T-cell (primary cell): ENCODE data around the gene AKT1. TPM values are rescaled to one million over a fixed set of nuclear protein-coding genes. Genes with fewer than 3 reads are reported as not detected.

Experiments used
- ATAC-seq, 4 experiments: fragments of 200-7000 bp in 3 of 4; fragments of 150-1000 bp in 1 of 4; cut with Tn5 transposase; replicated peaks in 1 of 4; 1 replicate in 3 of 4; 2 replicates in 1 of 4; pipeline ENCODE4 v1.10.0; 2021; ENCODE audit warnings: moderate library complexity in 3 of 4, mild to moderate bottlenecking in 2 of 4, moderate number of reproducible peaks in 1 of 4
- CTCF ChIA-PET, 2 donors: fragments of 300-600 bp; sonication (Branson Sonifier 250); formaldehyde crosslinking; loops; one replicate each; lab custom pipeline; 2022; ENCODE audit warnings: antibody characterized with exemption in 2 of 2; lab: Charles Lee
- POLR2A ChIA-PET, 2 donors: fragments of 300-600 bp; sonication (Branson Sonifier 250); formaldehyde crosslinking; loops; one replicate each; lab custom pipeline; 2022; ENCODE audit warnings: antibody characterized with exemption in 2 of 2; lab: Charles Lee
- DNase-seq, 35 experiments: peaks; one replicate each; pipeline versions ENCODE4 v3.0.0 to v3.0.0-alpha.2; 2013 to 2023
- H3K27ac ChIP-seq: one replicate; pipeline ENCODE4 v1.5.1; 2013; ENCODE audit warnings: low read length
- H3K27me3 ChIP-seq, 2 experiments: replicated peaks in 1 of 2; 1 replicate in 1 of 2; 2 replicates in 1 of 2; pipeline versions ENCODE4 v1.6.1 to v1.7.0; 2013; ENCODE audit warnings: low read length in 1 of 2, mixed read lengths in 1 of 2; ENCODE audit not compliant: control insufficient read depth in 2 of 2, insufficient read depth in 2 of 2; ENCODE audit errors: extremely low read depth in 1 of 2
- H3K36me3 ChIP-seq, 2 donors: 1 replicate in 1 of 2; 2 replicates in 1 of 2; pipeline versions ENCODE4 v1.6.1 to v1.7.0; 2013; ENCODE audit warnings: low read length in 1 of 2; ENCODE audit not compliant: control insufficient read depth in 2 of 2, insufficient read depth in 1 of 2; ENCODE audit errors: extremely low read depth in 1 of 2
- H3K4me1 ChIP-seq, 2 experiments: 1 replicate in 1 of 2; 2 replicates in 1 of 2; pipeline versions ENCODE4 v1.6.1 to v1.7.0; 2013; ENCODE audit warnings: low read length in 2 of 2, mixed read lengths in 1 of 2; ENCODE audit not compliant: insufficient read depth in 2 of 2, control insufficient read depth in 1 of 2; ENCODE audit errors: extremely low read depth in 1 of 2
- H3K4me3 ChIP-seq, 2 donors: 1 replicate in 1 of 2; 2 replicates in 1 of 2; pipeline versions ENCODE4 v1.5.1 to v1.7.0; 2013; ENCODE audit warnings: mild to moderate bottlenecking in 2 of 2, low read length in 1 of 2, moderate library complexity in 1 of 2; ENCODE audit not compliant: control insufficient read depth in 1 of 2; ENCODE audit errors: extremely low read depth in 1 of 2
- H3K9me3 ChIP-seq: 2 replicates; pipeline ENCODE4 v1.7.0; 2013
- H3K27ac Mint-ChIP-seq, 2 donors: one replicate each; pipeline ENCODE4 v1.8.0; 2020 to 2021; ENCODE audit warnings: mild to moderate bottlenecking in 2 of 2, mixed read lengths in 2 of 2
- H3K27me3 Mint-ChIP-seq, 2 donors: one replicate each; pipeline ENCODE4 v1.8.0; 2021 to 2022; ENCODE audit warnings: mixed read lengths in 2 of 2
- H3K36me3 Mint-ChIP-seq: one replicate; pipeline ENCODE4 v1.8.0; 2021; ENCODE audit warnings: mixed read lengths
- H3K4me1 Mint-ChIP-seq, 3 donors: one replicate each; pipeline ENCODE4 v1.8.0; 2020 to 2022; ENCODE audit warnings: mixed read lengths in 3 of 3, mild to moderate bottlenecking in 1 of 3
- H3K4me3 Mint-ChIP-seq, 3 donors: one replicate each; pipeline ENCODE4 v1.8.0; 2020 to 2022; ENCODE audit warnings: mild to moderate bottlenecking in 3 of 3, mixed read lengths in 3 of 3, moderate library complexity in 3 of 3
- H3K9me3 Mint-ChIP-seq, 3 donors: one replicate each; pipeline ENCODE4 v1.8.0; 2020 to 2022; ENCODE audit warnings: mixed read lengths in 3 of 3
- WGBS: methylation state at CpG from one replicate; pipeline ENCODE4 v1.1.5; 2013; ENCODE audit warnings: missing lambda C conversion rate; ENCODE audit not compliant: insufficient coverage; 5-methylcytosine and 5-hydroxymethylcytosine counted together
- total RNA-seq, 35 experiments: library from RNA in 6 of 35; stranded (reverse) in 6 of 35; fragments of 120-200 nt in 1 of 35; gene quantifications; one replicate each; pipeline versions ENCODE4 v1.2.1 to v1.2.4 and lab custom pipeline; 2013 to 2026

The AKT1 gene
- total RNA-seq, 5 donors from 2014 or later (not counting 1 experiment from before 2014, with no cell fraction given) = 68.4 to 113 (median 99.7) TPM

DNA sequence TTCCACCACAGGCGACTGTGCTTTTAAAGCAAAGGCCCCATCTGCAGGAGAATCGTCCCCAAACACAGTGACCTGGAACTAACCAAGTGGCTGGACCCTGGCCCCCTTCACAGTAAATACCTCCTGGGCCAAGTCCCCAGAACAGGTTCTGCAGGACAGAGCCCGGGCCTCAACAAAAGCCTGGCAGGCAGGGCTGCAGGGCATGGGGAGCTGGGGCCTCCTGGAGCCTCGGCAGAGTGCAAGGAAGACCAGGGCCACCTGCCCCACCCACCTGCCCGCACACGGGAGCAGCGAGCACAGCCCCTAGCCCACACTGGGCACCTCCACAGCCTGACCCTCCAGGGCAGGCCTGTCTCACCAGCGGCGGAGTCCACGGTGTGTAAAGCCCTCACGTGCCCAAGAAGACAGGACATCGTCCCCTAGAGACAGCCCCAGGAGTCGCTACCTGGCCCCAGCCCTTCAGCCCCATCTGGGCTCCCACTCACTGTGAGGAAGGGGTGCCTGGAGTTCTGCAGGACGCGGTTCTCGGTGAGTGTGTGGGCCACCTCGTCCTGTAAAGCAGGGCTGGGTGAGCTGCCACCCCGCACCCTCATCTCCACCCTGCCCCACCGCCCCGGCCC is 21.0 kb downstream of the AKT1 start:
- Mint-ChIP-seq H3K4me3 (no peak overlapping the region), H3K27ac (no peak overlapping the region), H3K9me3 (peaks cover 0 to 2% (median 0%) of the 10 kb centered on the region in 3 donors), H3K36me3 (peaks cover 17% of the 10 kb centered on the region), H3K27me3 (no peaks in the 10 kb centered on the region), H3K4me1 (peaks cover 0 to 2% (median 0%) of the 10 kb centered on the region in 3 donors)
- Histone ChIP-seq H3K9me3 (no peaks in the 10 kb centered on the region), H3K27ac (no peak overlapping the region), H3K36me3 (peaks cover 22 to 32% of the 10 kb centered on the region in 2 donors), H3K27me3 (no peaks in the 10 kb centered on the region), H3K4me1 (no peaks in the 10 kb centered on the region), H3K4me3 (no peak overlapping the region)
- ChIA-PET POLR2A (no interaction called here), CTCF (no interaction called here)
- 92% methylated on average over 20 of the region's 20 CpGs for WGBS
- ATAC-seq (no peak), DNase-seq (no peak)

DNA sequence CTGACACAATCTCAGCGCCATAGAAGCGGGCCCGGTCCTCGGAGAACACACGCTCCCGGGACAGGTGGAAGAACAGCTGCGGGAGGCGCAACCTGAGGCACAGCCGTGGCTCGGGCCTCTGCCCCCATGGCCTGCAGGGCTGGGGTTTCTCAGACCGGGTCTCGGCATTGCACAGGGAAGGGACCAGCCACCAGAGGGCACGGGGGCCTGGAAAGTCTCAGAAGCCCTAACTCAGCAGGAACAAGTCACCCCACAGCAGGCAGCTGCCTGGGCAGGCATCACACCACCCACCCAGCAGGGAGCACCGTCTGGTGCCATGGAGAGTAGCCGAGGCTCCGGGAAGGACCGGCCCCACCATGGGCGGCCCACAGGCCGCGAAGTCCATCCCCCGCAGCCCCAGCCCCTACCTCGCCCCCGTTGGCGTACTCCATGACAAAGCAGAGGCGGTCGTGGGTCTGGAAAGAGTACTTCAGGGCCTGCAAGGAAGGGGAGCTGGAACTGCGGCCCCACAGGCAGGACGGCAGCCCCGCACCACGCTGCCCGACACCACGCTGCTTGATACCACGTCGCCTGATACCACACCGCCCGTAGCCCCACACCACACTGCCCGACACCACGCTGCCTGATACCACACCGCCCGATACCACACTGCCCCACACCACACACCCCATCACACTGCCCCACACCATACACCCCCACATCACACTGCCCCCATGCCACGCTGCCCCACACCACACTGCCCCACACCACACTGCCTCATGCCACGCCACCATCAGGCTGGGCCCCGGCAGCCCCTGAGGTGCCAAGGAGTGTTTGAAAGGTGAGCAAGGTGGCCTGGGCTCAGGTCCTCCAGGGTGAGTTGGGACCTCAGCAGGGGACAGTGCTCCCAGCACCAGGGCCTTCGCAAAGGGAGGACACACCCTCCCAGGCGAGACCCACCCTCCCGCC is 21.8 kb downstream of the AKT1 start:
- 94% methylated on average over 42 of the region's 46 CpGs for WGBS
- Mint-ChIP-seq H3K4me3 (no peak overlapping the region), H3K27me3 (no peaks in the 10 kb centered on the region), H3K4me1 (peaks cover 0 to 6% (median 0%) of the 10 kb centered on the region in 3 donors), H3K36me3 (peaks cover 17% of the 10 kb centered on the region), H3K9me3 (peaks cover 0 to 2% (median 0%) of the 10 kb centered on the region in 3 donors), H3K27ac (no peak overlapping the region)
- Histone ChIP-seq H3K9me3 (no peaks in the 10 kb centered on the region), H3K4me3 (no peak overlapping the region), H3K27ac (no peak overlapping the region), H3K27me3 (no peaks in the 10 kb centered on the region), H3K36me3 (peaks cover 22 to 32% of the 10 kb centered on the region in 2 donors), H3K4me1 (peaks cover 0 to 4% of the 10 kb centered on the region in 2 experiments)
- ChIA-PET POLR2A (no interaction called here), CTCF (no interaction called here)
- ATAC-seq (peak in 1 of 4 experiments; percentile 16), DNase-seq (no peak)

DNA sequence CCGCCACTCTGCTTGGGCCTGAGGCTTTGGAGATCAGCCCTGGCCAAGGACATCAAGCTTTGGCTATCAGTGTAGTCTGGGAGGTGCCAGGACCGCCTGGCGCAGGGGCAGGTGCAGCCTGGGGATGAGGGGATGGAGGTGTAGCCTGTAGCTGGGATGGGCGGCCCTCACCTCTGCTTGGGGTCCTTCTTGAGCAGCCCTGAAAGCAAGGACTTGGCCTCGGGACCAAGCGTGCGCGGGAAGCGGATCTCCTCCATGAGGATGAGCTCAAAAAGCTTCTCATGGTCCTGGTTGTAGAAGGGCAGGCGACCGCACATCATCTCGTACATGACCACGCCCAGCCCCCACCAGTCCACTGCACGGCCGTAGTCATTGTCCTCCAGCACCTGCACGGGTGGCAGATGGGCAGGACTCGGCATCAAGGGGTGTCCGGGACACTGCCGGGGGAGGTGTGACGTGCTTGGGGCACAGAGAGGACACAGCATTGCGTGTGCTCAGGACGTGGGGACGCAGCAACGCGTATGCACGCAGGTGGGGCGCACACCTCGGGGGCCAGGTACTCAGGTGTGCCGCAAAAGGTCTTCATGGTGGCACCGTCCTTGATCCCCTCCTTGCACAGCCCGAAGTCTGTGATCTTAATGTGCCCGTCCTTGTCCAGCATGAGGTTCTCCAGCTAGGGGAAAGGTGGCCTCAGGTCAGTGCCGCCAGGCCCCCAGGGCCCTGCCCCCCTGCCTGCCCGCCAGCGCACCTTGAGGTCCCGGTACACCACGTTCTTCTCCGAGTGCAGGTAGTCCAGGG is 22.6 kb downstream of the AKT1 start:
- POLR2A ChIA-PET = no interaction called here
- H3K9me3 Mint-ChIP-seq = peaks cover 0 to 2% (median 0%) of the 10 kb centered on the region in 3 donors
- peaks cover 0 to 10% (median 0%) of the 10 kb centered on the region in 3 donors for H3K4me1 Mint-ChIP-seq
- no peaks in the 10 kb centered on the region for H3K27me3 Mint-ChIP-seq
- Histone ChIP-seq H3K27ac (no peak overlapping the region), H3K36me3 (peaks cover 20 to 30% of the 10 kb centered on the region in 2 donors), H3K9me3 (no peaks in the 10 kb centered on the region), H3K4me3 (no peak overlapping the region), H3K27me3 (no peaks in the 10 kb centered on the region), H3K4me1 (peaks cover 0 to 8% of the 10 kb centered on the region in 2 experiments)
- no peak overlapping the region for H3K27ac Mint-ChIP-seq
- no peak overlapping the region for H3K4me3 Mint-ChIP-seq
- ATAC-seq = no peak
- 98% methylated on average over 37 of the region's 38 CpGs for WGBS
- H3K36me3 Mint-ChIP-seq = peaks cover 17% of the 10 kb centered on the region
- CTCF ChIA-PET = interaction anchor here in 1 of 2 donors (1.2 kb wide), 1 partner anchor 53 kb away, joined by 3 read pairs; no protein-coding TSS in a partner anchor
- no peak for DNase-seq

DNA sequence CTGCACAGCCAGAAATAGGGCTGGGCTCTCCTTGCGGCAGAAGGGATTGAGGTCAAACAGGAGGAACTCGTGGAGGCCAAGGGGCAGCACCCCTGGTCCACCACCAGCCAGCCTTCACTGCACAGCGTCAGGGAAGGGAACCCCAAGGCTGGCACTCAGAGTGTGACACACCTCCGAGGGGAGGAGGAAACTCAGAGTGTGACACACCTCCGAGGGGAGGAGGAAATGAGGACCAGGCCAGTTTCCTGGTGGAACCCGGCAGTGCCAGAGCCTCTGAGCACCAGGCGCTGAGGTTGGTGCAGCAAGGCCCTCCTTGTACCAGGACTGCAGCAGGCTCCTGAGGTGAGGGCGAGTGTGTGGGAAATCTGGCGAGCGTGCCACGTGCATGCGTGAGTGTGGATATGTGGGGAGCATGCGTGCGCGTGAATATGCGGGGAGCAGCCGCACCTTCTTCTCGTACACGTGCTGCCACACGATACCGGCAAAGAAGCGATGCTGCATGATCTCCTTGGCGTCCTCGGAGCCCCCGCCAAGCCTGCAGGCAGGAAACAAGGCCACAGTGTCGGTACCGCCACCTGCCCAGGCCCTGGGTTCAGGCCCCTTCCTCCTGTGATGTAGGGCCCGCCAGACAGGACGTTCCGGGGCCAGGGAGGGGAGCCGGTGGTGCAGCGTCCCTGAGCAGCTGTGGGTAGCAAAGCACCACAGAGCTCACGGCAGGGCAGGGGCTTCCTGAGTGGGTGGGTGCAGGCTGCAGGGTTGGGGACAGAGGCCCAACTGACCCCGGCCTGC is 23.4 kb downstream of the AKT1 start:
- ChIA-PET CTCF (interaction anchor here in 1 of 2 donors (1.2 kb wide), 1 partner anchor 54 kb away, joined by 3 read pairs; no protein-coding TSS in a partner anchor), POLR2A (no interaction called here)
- WGBS = 92% methylated on average over 31 of the region's 34 CpGs
- peaks cover 17% of the 10 kb centered on the region for H3K36me3 Mint-ChIP-seq
- Histone ChIP-seq H3K4me3 (no peak overlapping the region), H3K27ac (no peak overlapping the region), H3K9me3 (no peaks in the 10 kb centered on the region), H3K27me3 (no peaks in the 10 kb centered on the region), H3K4me1 (peaks cover 0 to 8% of the 10 kb centered on the region in 2 experiments), H3K36me3 (peaks cover 18 to 33% of the 10 kb centered on the region in 2 donors)
- ATAC-seq = no peak
- peaks cover 0 to 10% (median 0%) of the 10 kb centered on the region in 3 donors for H3K4me1 Mint-ChIP-seq
- no peak for DNase-seq
- no peak overlapping the region for H3K4me3 Mint-ChIP-seq
- no peak overlapping the region for H3K27ac Mint-ChIP-seq
- H3K27me3 Mint-ChIP-seq = no peaks in the 10 kb centered on the region
- peaks cover 0 to 2% (median 0%) of the 10 kb centered on the region in 3 donors for H3K9me3 Mint-ChIP-seq

DNA sequence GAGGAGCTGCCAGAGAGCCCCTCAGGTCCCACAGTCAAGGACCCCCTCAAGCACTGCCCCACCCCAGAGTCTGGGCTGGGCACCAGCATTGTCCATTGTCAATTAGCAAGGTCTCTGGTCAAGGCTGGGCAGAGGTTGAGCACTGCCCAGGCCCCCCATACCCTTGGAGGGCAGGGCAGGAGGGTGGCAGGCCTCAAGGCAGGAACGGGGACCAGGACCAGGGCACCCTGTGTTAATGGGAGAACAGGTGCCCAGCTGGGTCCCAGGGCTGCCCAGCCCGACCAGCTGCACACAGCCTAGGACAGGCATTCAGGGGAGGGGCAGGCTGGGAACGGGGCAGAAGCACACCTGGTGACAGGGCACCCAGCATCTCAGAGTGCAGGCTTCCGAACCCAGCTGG is 24.2 kb downstream of the AKT1 start:
- DNase-seq (no peak), ATAC-seq (no peak)
- ChIA-PET CTCF (interaction anchor here in 1 of 2 donors (0.5 kb wide), 1 partner anchor 76 kb away, joined by 6 read pairs; no protein-coding TSS in a partner anchor), POLR2A (no interaction called here)
- peaks cover 17% of the 10 kb centered on the region for H3K36me3 Mint-ChIP-seq
- H3K27ac ChIP-seq = no peak overlapping the region
- no peaks in the 10 kb centered on the region for H3K27me3 ChIP-seq
- WGBS = 91% methylated on average over 4 of the region's 4 CpGs
- no peaks in the 10 kb centered on the region for H3K27me3 Mint-ChIP-seq
- no peak overlapping the region for H3K27ac Mint-ChIP-seq
- H3K9me3 ChIP-seq = no peaks in the 10 kb centered on the region
- peaks cover 11 to 33% of the 10 kb centered on the region in 2 donors for H3K36me3 ChIP-seq
- H3K4me3 Mint-ChIP-seq = no peak overlapping the region
- H3K9me3 Mint-ChIP-seq = peaks cover 0 to 2% (median 0%) of the 10 kb centered on the region in 3 donors
- H3K4me3 ChIP-seq = no peak overlapping the region
- peaks cover 0 to 10% (median 0%) of the 10 kb centered on the region in 3 donors for H3K4me1 Mint-ChIP-seq
- peaks cover 0 to 8% of the 10 kb centered on the region in 2 experiments for H3K4me1 ChIP-seq
